ENCODE results near the gene TMEM229B. TPM values are rescaled to one million over a fixed set of nuclear protein-coding genes. Genes with fewer than 3 reads are reported as not detected.

TMEM229B gene
- total RNA-seq (10 to 100 TPM; 12.7 to 15.2 TPM), total RNA-seq (15.0 to 34.3 reads per million in 2 donors)

DNA sequence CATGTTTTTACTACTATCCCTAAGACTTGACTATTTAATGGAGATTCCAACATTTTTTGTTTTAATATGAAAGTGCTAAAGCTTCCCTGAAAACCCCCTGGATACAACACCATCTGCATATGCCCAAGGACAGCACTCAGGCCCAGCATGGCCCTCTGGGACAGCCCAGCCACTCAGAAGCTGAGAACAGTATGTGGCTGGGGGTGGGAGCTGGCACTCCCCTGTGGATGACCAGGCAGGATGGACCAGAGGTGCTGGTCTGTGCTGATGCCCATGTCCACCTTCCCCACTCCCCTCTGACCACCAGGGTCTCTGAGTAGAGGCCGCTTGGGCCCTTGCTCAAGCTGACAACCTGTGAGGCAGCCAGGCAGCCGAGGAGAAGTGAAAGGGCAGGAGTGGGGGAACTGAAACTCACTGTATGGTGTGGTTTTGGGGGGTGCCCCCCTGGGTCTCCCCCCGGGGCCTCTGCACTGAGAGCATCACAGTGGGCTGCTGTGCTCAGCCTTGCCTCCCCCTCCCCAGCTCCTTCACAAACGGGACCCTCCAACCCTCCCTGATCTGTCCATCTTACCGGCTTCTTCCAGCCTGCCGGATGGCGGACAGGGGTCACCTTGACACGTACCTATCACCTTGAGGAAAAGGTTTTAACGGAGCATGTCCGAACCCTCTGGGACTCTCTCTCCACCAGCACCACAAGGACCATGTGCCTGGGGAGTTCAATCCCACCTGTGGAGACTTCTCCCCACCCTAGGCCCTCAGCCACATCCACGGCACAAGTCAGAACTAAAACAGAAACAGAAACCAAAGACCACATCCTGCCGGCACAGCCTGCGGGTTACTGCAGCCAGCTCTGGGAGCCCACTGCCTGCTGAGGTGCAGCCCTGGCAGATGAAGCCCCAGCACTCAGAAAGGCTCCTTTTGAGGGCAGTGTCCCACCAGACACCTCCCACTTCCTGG is at the start of gene TMEM229B:
Gene TMEM229B, minus strand, starts transcription at position 785 of the 957 bp plus-strand sequence. CDS start 14,798 bp downstream, outside the sequence.
- peak; percentile 38 to 57 (median 52) for DNase-seq
- Mint-ChIP-seq H3K36me3 (ENCODE audit: low read depth) (peaks cover 5% of the 10 kb centered on the region), H3K27ac (peak within 1 kb of the TSS; percentile 99), H3K27me3 (no peaks in the 10 kb centered on the region), H3K4me1 (peaks cover 51% of the 10 kb centered on the region), H3K4me3 (peak within 1 kb of the TSS; percentile 99)
- H3K9me3 ChIP-seq (ENCODE audit: control insufficient read depth, low read length, poor library complexity, severe bottlenecking), result peaks cover 2% of the 10 kb centered on the region
- ATAC-seq, result peak; percentile 97

DNA sequence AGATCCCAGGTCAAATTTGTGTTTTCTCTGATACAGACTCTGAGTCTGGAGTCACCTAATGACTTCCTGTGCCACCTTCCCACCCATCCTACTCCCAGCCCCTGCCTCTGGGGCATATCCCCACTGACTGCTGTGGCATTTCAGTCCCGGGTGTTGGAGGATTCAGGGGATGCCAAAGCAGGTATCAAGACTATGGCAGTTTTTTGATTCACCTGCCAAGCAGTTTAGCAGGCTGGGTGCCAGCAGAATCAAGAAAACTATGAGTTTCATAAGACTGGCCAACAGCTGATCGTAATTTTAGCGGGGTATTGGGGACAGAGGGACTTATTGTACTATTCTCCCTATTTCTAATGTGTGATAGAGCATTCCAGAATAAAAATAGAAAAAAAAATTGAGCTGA is 49.2 kb upstream of the TMEM229B start:
- H3K27ac Mint-ChIP-seq, result no peak overlapping the region
- no peaks in the 10 kb centered on the region for H3K9me3 ChIP-seq (ENCODE audit: control insufficient read depth, low read length, poor library complexity, severe bottlenecking)
- peaks cover 44% of the 10 kb centered on the region for H3K27me3 Mint-ChIP-seq
- peaks cover 4% of the 10 kb centered on the region for H3K4me1 Mint-ChIP-seq
- DNase-seq (no peak), ATAC-seq (no peak)
- no peaks in the 10 kb centered on the region for H3K36me3 Mint-ChIP-seq (ENCODE audit: low read depth)
- no peak overlapping the region for H3K4me3 Mint-ChIP-seq

DNA sequence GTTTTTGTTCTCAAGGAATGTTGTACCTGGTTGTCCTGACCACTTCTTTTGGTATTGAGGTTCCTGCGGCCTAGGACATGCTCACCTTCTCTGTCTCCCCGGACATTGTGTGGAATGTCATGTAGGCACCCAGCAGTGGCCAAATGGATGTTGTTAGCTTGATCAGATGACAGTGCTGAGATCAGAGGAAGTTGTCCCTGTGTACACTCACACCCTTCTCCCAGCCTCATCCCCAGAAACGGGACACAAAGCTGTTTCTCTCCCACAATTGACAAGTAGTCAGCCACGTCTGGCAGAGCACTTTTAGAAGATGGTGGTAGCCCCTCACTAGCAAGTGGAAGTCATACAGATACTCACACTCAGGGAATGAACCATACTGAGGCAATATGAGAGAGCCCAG is 47.6 kb upstream of the TMEM229B start:
- no peaks in the 10 kb centered on the region for H3K9me3 ChIP-seq (ENCODE audit: control insufficient read depth, low read length, poor library complexity, severe bottlenecking)
- H3K36me3 Mint-ChIP-seq (ENCODE audit: low read depth), result no peaks in the 10 kb centered on the region
- H3K27ac Mint-ChIP-seq, result no peak overlapping the region
- peaks cover 35% of the 10 kb centered on the region for H3K27me3 Mint-ChIP-seq
- peaks cover 3% of the 10 kb centered on the region for H3K4me1 Mint-ChIP-seq
- no peak for ATAC-seq
- no peak overlapping the region for H3K4me3 Mint-ChIP-seq
- no peak for DNase-seq

DNA sequence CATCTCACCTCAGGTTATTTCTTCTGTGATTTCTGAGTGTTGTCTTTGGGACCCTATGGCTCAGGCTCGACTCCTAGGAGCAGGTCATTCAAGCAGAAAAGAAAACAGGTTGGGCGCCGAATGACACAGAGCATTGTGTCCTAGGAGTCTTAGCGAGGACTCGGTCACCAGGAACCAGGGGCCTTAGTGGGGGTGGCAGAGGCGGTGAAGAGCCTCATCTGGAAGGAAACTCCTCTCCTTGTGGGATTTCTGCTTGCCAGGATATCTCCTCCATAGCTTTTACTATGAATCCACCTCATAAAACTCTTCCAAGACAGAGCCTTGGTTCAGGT is 45.2 kb upstream of the TMEM229B start:
- Mint-ChIP-seq H3K4me3 (peak overlapping the region; percentile 72), H3K36me3 (ENCODE audit: low read depth) (no peaks in the 10 kb centered on the region), H3K4me1 (peaks cover 3% of the 10 kb centered on the region), H3K27ac (no peak overlapping the region), H3K27me3 (peaks cover 39% of the 10 kb centered on the region)
- H3K9me3 ChIP-seq (ENCODE audit: control insufficient read depth, low read length, poor library complexity, severe bottlenecking), result no peaks in the 10 kb centered on the region
- ATAC-seq (no peak), DNase-seq (no peak)

DNA sequence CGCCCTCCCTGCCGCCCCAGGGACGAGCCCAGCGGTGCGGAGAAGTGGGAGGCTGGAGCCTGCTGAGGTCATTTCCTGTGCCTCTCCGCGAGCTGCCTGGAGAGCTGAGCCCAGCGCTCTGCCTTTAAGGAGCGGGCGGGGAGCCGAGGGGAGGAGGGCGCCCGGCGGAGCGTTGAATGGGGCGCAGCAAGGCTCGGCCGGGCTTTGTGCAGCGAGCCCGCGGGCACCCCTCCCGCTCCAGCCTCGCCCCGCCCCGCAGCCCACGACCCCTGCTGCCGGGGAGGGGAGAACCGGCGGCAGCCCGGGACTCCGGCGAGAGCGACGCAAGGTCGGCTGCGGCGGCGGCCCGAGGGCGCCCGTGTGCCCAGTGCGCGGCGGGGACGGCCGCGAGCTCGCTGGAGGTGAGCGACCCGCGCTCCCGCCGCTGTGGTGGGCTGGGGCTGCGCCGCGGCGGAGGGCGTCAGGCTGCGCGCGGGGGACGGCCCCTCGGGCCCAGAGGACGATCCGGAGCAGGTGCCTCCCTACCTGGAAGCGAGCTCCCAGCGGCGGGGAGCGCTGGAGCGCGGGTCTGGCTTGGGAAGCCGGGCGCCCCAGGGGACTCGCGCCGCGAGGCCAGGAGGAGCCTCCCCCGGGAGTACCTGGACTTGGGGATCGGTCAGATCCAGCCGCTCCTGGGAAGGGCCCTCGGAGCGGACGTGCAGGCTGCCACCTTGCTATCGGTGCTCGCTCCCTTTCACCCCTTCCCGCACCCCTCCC is 44.7 kb upstream of the TMEM229B start, which contains the start of gene PLEKHH1:
Gene PLEKHH1, plus strand, starts transcription at position 293 of the 756 bp plus-strand sequence. CDS start 8,578 bp downstream, outside the sequence.
- Mint-ChIP-seq H3K36me3 (ENCODE audit: low read depth) (no peaks in the 10 kb centered on the region), H3K4me1 (peaks cover 5% of the 10 kb centered on the region), H3K4me3 (peak within 1 kb of the TSS; percentile 72), H3K27ac (no peak within 1 kb of the TSS), H3K27me3 (peaks cover 44% of the 10 kb centered on the region)
- H3K9me3 ChIP-seq (ENCODE audit: control insufficient read depth, low read length, poor library complexity, severe bottlenecking), result no peaks in the 10 kb centered on the region
- DNase-seq (no peak), ATAC-seq (peak; percentile 86)

DNA sequence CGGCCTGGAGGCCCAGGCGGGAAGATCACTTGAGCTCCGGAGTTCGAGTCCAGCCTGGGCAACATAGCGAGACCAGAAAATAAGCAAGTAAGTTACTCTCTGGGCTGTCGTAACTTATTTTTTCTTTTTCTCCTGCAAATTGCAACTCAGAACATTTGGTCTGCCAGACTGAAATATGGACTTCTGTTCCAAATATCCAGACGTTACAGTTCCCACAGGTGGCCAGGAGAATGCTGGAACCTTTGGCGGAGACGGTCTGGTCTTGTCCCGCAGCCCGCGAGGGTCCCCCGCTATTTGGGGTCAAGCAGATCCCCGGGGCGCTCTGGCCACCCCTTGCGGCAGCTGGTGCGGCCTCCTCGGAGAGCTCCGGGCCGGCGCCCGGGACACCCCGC is 44.1 kb upstream of the TMEM229B start:
- no peak for DNase-seq
- no peak overlapping the region for H3K27ac Mint-ChIP-seq

DNA sequence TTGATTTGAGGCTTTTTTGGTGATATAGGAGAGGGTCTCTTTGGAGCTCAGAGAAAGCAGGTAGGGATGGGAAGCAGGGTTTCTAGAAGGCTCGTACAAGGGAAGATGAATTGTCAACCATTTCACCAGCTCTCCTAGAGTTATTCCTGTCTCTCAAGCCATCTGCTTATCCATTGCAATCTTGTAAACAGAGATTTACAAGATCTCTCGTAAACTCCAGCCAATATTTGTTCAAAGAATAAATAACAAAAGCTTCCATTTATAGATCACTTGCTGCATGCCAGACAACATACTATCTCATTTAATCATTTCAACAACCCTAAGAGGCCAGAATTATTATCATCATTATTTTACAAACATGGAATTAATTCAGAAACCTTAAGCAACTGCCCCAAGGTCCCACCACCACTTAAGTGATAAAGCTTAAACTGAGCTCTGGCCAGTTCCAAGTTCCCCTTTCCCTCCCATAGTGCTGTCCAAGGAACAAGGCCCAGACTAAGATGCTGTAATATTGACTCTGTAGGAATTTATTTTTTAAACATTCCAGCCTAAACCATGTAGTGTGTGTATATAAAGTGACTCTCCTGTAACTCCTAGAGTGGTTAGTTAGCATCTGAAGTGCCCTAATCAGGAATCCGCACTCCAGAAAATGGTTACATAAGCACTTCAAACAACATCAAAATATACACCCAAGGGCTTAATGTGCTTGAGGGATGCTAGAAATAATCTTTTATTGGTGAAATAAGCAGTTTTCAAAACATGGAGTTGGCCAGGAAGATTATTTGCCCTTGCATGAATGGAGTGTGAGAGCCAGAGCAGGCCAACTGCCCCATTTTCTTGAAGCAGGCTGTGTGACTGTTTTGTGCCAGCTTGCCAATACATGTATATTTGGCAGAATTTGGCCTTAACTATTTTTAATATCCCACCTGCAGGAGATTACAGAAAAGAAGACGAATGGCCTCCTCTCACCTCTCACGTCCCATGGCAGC is 41.7 kb upstream of the TMEM229B start:
- no peak overlapping the region for H3K27ac Mint-ChIP-seq
- H3K27me3 Mint-ChIP-seq, result peaks cover 56% of the 10 kb centered on the region
- H3K36me3 Mint-ChIP-seq (ENCODE audit: low read depth), result no peaks in the 10 kb centered on the region
- DNase-seq (no peak), ATAC-seq (no peak)
- no peak overlapping the region for H3K4me3 Mint-ChIP-seq
- peaks cover 10% of the 10 kb centered on the region for H3K4me1 Mint-ChIP-seq
- no peaks in the 10 kb centered on the region for H3K9me3 ChIP-seq (ENCODE audit: control insufficient read depth, low read length, poor library complexity, severe bottlenecking)

More for the DNA sequence above, 44.1 kb upstream of the TMEM229B start:
- Mint-ChIP-seq H3K4me3 (peak overlapping the region; percentile 70), H3K27me3 (peaks cover 44% of the 10 kb centered on the region), H3K4me1 (peaks cover 5% of the 10 kb centered on the region), H3K36me3 (ENCODE audit: low read depth) (no peaks in the 10 kb centered on the region)
- no peak for ATAC-seq
- no peaks in the 10 kb centered on the region for H3K9me3 ChIP-seq (ENCODE audit: control insufficient read depth, low read length, poor library complexity, severe bottlenecking)

DNA sequence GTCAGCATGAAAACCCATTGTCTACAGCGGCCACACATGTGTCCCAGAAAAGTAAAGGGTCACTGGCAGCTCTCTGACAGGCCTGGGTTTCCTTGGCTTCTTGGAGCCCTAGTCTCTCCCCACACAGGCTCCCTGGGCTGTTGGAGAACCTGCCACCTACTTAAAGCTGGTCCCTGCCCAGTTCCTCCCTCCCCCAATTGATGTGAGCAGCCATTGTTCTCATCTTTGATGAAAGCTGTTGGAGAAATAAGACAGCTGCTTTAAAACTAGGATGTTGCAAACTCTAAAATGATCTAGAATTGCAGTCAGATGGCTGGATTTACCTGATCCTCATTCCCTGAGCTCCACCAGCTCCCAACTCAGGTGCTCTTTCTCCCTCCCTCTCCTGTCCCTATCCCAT is 39.8 kb upstream of the TMEM229B start:
- DNase-seq (no peak), ATAC-seq (no peak)
- peaks cover 10% of the 10 kb centered on the region for H3K4me1 Mint-ChIP-seq
- no peaks in the 10 kb centered on the region for H3K36me3 Mint-ChIP-seq (ENCODE audit: low read depth)
- H3K27me3 Mint-ChIP-seq, result peaks cover 66% of the 10 kb centered on the region
- H3K9me3 ChIP-seq (ENCODE audit: control insufficient read depth, low read length, poor library complexity, severe bottlenecking), result no peaks in the 10 kb centered on the region
- H3K4me3 Mint-ChIP-seq, result no peak overlapping the region
- no peak overlapping the region for H3K27ac Mint-ChIP-seq

DNA sequence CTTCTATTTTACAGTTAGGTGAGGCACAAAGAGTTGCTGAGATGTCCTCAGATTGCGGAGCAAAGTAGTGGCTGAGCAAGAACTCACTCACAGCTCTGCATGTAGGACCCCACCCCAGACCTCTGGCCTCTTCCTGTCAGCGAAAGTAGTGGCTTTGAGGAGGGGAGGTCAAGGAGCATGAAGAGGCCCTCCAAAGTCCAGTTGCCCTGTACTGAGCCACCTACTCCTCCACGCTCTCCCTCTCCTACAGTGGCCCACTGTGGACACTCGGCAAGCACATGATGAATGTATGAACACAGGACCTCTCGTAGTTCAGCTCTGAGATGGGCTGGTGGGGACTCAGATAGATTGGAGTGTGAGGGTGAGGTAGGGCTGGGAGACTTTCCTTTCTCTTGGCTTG is 39.2 kb upstream of the TMEM229B start:
- no peak for ATAC-seq
- H3K36me3 Mint-ChIP-seq (ENCODE audit: low read depth), result no peaks in the 10 kb centered on the region

DNA sequence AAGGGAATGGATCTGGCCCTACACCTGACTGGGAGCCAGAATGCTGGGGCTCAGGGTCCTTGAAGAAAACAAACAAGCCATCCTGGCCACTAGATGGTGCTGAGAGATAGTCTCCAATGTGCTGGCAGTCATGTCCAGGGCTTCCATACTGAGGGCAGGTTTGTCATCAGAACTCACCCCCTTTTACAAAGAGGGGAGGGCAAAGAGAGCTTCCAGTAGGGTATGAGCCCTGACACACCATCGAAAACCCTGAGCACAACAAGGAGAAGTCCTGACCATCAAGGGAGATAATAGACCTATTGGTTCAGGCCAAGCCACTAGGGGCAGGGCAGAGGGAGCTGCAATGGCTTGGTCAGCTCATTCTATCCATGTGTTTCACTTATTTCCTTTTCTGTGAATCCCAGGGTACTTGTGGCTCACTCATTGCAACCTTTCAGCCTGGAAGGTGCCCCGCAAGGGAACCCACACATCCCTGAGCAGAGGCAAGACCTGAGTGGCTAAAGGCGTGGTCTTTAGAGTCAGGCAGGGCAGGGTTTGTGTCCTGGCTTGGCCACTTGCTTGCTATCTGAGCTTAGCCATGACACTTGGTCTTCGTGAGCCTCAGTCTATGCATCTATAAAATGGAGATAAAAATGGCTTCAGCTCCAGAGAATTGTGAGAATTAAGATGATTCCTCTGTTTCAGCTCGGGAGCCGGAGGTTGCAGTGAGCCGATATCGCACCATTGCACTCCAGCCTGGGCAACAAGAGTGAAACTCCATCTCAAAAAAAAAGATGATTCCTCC is 38.3 kb upstream of the TMEM229B start:
- no peak overlapping the region for H3K4me3 Mint-ChIP-seq
- ATAC-seq (peak; percentile 71), DNase-seq (no peak)
- H3K27ac Mint-ChIP-seq, result no peak overlapping the region
- H3K4me1 Mint-ChIP-seq, result peaks cover 7% of the 10 kb centered on the region
- H3K27me3 Mint-ChIP-seq, result peaks cover 72% of the 10 kb centered on the region
- H3K36me3 Mint-ChIP-seq (ENCODE audit: low read depth), result no peaks in the 10 kb centered on the region
- no peaks in the 10 kb centered on the region for H3K9me3 ChIP-seq (ENCODE audit: control insufficient read depth, low read length, poor library complexity, severe bottlenecking)

More for the DNA sequence above, 39.2 kb upstream of the TMEM229B start:
- Mint-ChIP-seq H3K4me1 (peaks cover 10% of the 10 kb centered on the region), H3K4me3 (no peak overlapping the region), H3K27me3 (peaks cover 71% of the 10 kb centered on the region), H3K27ac (no peak overlapping the region)
- DNase-seq, result no peak
- no peaks in the 10 kb centered on the region for H3K9me3 ChIP-seq (ENCODE audit: control insufficient read depth, low read length, poor library complexity, severe bottlenecking)

DNA sequence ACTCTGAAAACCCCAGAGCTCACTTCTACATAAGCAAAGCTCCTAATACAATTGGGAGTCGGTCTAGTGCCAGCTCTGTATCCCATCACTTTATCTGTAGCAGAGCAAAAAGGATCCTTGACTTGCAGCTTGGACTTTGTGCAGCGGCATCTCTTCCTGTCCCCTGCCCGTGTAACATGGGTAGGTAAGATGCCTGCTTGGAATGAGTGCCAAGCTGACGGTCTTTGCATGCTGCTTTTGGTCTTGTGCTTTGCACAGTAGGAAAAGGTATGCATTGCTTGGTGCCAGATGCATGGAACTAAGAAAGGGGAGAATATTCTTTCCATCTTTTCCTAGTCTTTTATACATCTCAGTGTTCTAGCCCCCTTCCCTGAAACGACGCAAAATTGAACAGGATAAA is 37.7 kb upstream of the TMEM229B start:
- Mint-ChIP-seq H3K4me3 (no peak overlapping the region), H3K27me3 (peaks cover 79% of the 10 kb centered on the region), H3K27ac (no peak overlapping the region), H3K36me3 (ENCODE audit: low read depth) (peaks cover 2% of the 10 kb centered on the region), H3K4me1 (peaks cover 7% of the 10 kb centered on the region)
- ATAC-seq, result no peak
- DNase-seq, result no peak
- H3K9me3 ChIP-seq (ENCODE audit: control insufficient read depth, low read length, poor library complexity, severe bottlenecking), result no peaks in the 10 kb centered on the region

DNA sequence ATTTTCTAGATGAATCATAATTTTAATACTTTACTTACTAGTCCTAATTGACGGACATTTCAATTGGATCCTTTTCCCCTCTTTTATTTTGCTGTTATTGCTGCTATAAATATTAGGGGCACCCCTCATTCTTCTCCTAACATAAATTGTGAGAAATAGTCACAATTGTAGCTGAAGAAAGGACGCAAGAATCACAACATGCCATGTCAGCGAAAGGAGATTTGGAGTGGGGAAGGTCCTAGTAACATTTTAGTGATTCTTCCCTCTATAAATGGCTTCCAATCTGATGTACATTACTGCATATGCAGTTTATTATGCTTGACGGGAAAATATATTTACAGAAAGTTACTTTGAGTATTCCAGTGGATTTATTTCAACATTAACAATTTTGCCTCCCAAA is 36.9 kb upstream of the TMEM229B start:
- DNase-seq, result no peak
- Mint-ChIP-seq H3K27ac (no peak overlapping the region), H3K4me3 (no peak overlapping the region), H3K36me3 (ENCODE audit: low read depth) (peaks cover 2% of the 10 kb centered on the region), H3K4me1 (peaks cover 7% of the 10 kb centered on the region), H3K27me3 (peaks cover 81% of the 10 kb centered on the region)
- no peak for ATAC-seq
- no peaks in the 10 kb centered on the region for H3K9me3 ChIP-seq (ENCODE audit: control insufficient read depth, low read length, poor library complexity, severe bottlenecking)
